ENCODE results near the gene ZNF439.

DNA sequence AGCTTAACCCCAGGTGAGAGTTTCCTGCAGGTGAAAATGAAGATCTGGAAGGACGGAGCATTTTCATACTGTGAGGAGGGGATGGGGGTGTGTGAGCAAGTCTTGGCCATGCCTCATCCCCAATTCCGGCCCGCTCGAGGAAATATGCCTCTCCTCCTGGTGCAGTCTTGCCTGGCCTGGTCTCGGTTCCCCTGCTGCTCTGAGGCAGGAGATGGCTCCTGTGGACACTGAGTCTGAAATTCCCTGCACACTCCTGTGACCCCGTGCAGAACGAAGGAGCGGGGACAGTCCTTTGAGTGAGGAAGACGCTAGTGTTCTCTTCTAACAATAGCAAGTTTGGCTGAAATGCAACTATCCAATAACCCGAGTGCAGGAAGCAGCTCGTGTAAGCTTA lies 329 bp upstream of the ZNF439 start:
- TF ChIP-seq YY1 (IDR thresholded peaks at IDR 0.05; ENCODE audit: insufficient read depth, insufficient read length) (no peak), ZNF274 (IDR thresholded peaks at IDR 0.05; ENCODE audit: low read depth, low read length) (no peak), SUZ12 (IDR thresholded peaks at IDR 0.05; ENCODE audit: extremely low read depth, insufficient read depth, insufficient read length) (no peak)

Measured in NT2/D1 (cell line).